ENCODE results near the gene NPY4R2. TPM values are rescaled to one million over a fixed set of nuclear protein-coding genes. Genes with fewer than 3 reads are reported as not detected.
"Not testable (repeated sequence)": the region's sequence is repeated elsewhere in the genome, so short reads cannot be mapped to it uniquely, and the experiment has no call there.

The NPY4R2 gene
- total RNA-seq: under 1 TPM in 1 of 4 donors, not detected in 3; 0.15 TPM

GRCh38 chr10:47918475-47918874 is at the start of gene NPY4R2:
Gene NPY4R2, plus strand, starts transcription at chr10:47918662. Its CDS starts 3,326 bp downstream, at chr10:47921988.
- H3K4me3 ChIP-seq, ATAC-seq: not testable (repeated sequence)

GRCh38 chr10:47870887-47871286 is 47.6 kb upstream of the NPY4R2 start:
- H3K27ac ChIP-seq, H3K36me3 ChIP-seq, H3K4me1 ChIP-seq, H3K27me3 ChIP-seq, H3K4me3 ChIP-seq, ATAC-seq, H3K9me3 ChIP-seq: not testable (repeated sequence)
- no CpG with 5 or more reads among the region's 8 CpGs for WGBS, 2 donors (ENCODE audit: low coverage in 1 of 2)

More at GRCh38 chr10:47918475-47918874, at the start of gene NPY4R2:
- no CpG with 5 or more reads among the region's 35 CpGs for WGBS, 2 donors (ENCODE audit: low coverage in 1 of 2)
- H3K27ac ChIP-seq, H3K36me3 ChIP-seq, H3K9me3 ChIP-seq, H3K4me1 ChIP-seq, H3K27me3 ChIP-seq: not testable (repeated sequence)

GRCh38 chr10:47871485-47872180 is 46.8 kb upstream of the NPY4R2 start:
- not testable (repeated sequence) for H3K4me3 ChIP-seq, H3K27me3 ChIP-seq, ATAC-seq, H3K9me3 ChIP-seq, H3K36me3 ChIP-seq, H3K27ac ChIP-seq, H3K4me1 ChIP-seq
- WGBS, 2 donors (ENCODE audit: low coverage in 1 of 2): 82% methylated on average over 3 of the region's 8 CpGs; no CpG with 5 or more reads in 1 of the 2 donors

GRCh38 chr10:47872236-47872635 is 46.2 kb upstream of the NPY4R2 start:
- not testable (repeated sequence) for H3K27me3 ChIP-seq, H3K27ac ChIP-seq, H3K36me3 ChIP-seq, H3K4me3 ChIP-seq, H3K4me1 ChIP-seq, H3K9me3 ChIP-seq, ATAC-seq
- WGBS, 2 donors (ENCODE audit: low coverage in 1 of 2): no CpG with 5 or more reads among the region's 5 CpGs

DNA sequence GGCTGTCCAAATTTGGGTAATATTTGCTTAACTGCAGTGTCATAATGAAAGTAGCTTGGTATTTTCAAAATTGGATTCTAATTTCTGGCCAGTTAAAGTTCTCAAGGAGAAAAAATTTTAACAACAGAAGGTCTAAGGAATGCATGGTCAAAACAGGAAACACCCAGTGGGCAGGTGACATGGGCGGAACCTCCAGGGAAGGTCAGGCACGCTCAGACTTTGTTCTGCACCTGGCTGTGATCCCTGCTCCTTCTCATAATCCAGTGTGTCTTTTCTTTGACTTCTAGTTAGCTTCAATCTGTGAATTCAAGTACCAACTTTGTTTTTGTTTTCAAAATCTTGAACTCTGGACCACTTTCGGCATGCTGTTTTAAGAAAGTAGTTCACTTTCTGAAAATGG is 34.2 kb upstream of the NPY4R2 start:
- not testable (repeated sequence) for H3K4me1 ChIP-seq, ATAC-seq, H3K27me3 ChIP-seq, H3K36me3 ChIP-seq, H3K27ac ChIP-seq, H3K4me3 ChIP-seq, H3K9me3 ChIP-seq
- no CpG with 5 or more reads among the region's 3 CpGs for WGBS, 2 donors (ENCODE audit: low coverage in 1 of 2)

DNA sequence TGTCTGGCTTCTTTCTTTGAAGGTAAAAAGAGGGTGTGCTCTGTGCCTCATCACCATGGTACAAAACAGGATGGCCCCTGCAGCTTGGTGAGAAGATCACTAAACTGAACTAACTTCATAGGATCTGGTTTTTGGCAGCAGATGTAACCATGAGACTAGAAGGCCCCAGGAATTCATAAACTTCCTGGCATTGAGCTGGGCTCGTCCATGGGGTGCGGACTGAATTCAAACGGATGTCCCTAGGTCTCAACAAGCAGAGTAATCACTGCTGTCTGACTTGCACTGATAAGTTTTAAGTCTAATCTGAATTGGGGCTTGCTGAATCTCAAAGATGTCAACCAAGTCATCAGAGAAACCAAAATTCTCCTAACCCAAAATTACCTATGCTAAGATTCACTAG is 33.5 kb upstream of the NPY4R2 start:
- H3K9me3 ChIP-seq, H3K4me3 ChIP-seq, H3K36me3 ChIP-seq, H3K27me3 ChIP-seq, ATAC-seq, H3K4me1 ChIP-seq, H3K27ac ChIP-seq: not testable (repeated sequence)
- no CpG with 5 or more reads among the region's 3 CpGs for whole genome bisulfite sequencing, 2 donors (ENCODE audit: low coverage in 1 of 2)

GRCh38 chr10:47886356-47886755 is 32.1 kb upstream of the NPY4R2 start:
- H3K9me3 ChIP-seq, H3K4me3 ChIP-seq, H3K36me3 ChIP-seq, H3K27ac ChIP-seq, H3K27me3 ChIP-seq, H3K4me1 ChIP-seq, ATAC-seq: not testable (repeated sequence)
- no CpG with 5 or more reads among the region's 2 CpGs for WGBS, 2 donors (ENCODE audit: low coverage in 1 of 2)

- WGBS, 2 donors (ENCODE audit: low coverage in 1 of 2): no CpG with 5 or more reads among the region's 4 CpGs
- not testable (repeated sequence) for H3K27me3 ChIP-seq
These were observed 31.6 kb upstream of the NPY4R2 start for GRCh38 chr10:47886827-47887226.

GRCh38 chr10:47890737-47891136 is 27.7 kb upstream of the NPY4R2 start:
- H3K27me3 ChIP-seq, H3K9me3 ChIP-seq, ATAC-seq, H3K4me1 ChIP-seq, H3K36me3 ChIP-seq, H3K4me3 ChIP-seq, H3K27ac ChIP-seq: not testable (repeated sequence)

More at GRCh38 chr10:47886827-47887226, 31.6 kb upstream of the NPY4R2 start:
- H3K9me3 ChIP-seq, H3K36me3 ChIP-seq, H3K27ac ChIP-seq, ATAC-seq, H3K4me1 ChIP-seq, H3K4me3 ChIP-seq: not testable (repeated sequence)

GRCh38 chr10:47892494-47893261 is 25.8 kb upstream of the NPY4R2 start:
- not testable (repeated sequence) for H3K27me3 ChIP-seq, H3K4me1 ChIP-seq, ATAC-seq, H3K36me3 ChIP-seq, H3K9me3 ChIP-seq, H3K4me3 ChIP-seq, H3K27ac ChIP-seq
- WGBS, 2 donors (ENCODE audit: low coverage in 1 of 2): no CpG with 5 or more reads among the region's 2 CpGs

GRCh38 chr10:47894571-47894970 is 23.9 kb upstream of the NPY4R2 start:
- WGBS, 2 donors (ENCODE audit: low coverage in 1 of 2): 82 to 100% methylated on average over 2 of the region's 2 CpGs
- not testable (repeated sequence) for H3K9me3 ChIP-seq, ATAC-seq, H3K36me3 ChIP-seq, H3K4me3 ChIP-seq, H3K27me3 ChIP-seq, H3K27ac ChIP-seq, H3K4me1 ChIP-seq

DNA sequence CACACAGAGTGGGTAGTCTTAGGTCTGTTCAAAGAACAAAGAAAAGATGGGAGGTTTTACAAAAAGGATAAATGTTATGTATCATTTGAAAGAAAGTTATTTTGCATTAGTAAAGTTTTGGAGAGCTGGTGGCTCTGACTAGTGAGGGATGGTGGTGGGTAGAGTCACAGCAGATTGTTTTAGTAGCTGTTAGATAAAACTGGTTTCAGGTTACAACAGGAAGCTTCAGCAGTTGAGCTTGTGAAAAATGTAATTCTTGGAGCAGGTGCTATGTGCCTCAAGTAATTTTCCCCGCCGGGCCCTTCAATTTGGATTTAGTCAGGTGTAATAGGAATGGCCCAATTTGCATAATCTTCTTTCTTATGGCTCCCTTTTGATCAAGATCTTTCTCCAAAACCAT is 20.6 kb upstream of the NPY4R2 start:
- H3K27ac ChIP-seq, H3K27me3 ChIP-seq, H3K4me3 ChIP-seq, H3K4me1 ChIP-seq, H3K9me3 ChIP-seq, H3K36me3 ChIP-seq, ATAC-seq: not testable (repeated sequence)
- no CpG with 5 or more reads among the region's 2 CpGs for WGBS, 2 donors (ENCODE audit: low coverage in 1 of 2)

- not testable (repeated sequence) for H3K27me3 ChIP-seq, H3K4me1 ChIP-seq, ATAC-seq, H3K36me3 ChIP-seq, H3K4me3 ChIP-seq, H3K27ac ChIP-seq, H3K9me3 ChIP-seq
- WGBS, 2 donors (ENCODE audit: low coverage in 1 of 2): no CpG with 5 or more reads among the region's 1 CpG
These were observed 9.1 kb upstream of the NPY4R2 start for GRCh38 chr10:47909333-47909732.

DNA sequence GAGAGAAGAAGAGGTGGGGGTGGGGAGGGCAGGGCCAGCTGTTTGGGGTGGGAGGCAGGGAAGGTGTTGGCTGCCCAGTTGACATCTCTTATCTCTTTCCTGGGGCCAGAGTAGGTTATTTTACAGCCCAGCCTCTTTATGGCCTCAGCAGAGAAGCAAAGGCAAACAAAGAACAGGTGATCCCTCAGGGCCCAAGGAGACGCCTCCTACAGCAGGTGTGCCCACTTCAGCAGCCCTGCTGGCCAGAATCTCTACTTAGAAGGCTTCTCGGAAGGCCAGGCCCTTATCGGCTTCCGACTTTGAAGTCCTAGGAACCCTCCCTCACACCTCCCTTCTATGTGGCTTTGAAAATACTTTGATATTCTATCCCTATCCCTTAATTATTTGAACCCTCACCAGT is 8.0 kb upstream of the NPY4R2 start:
- WGBS, 2 donors (ENCODE audit: low coverage in 1 of 2): no CpG with 5 or more reads among the region's 4 CpGs
- H3K4me1 ChIP-seq, H3K4me3 ChIP-seq, H3K27me3 ChIP-seq, ATAC-seq, H3K27ac ChIP-seq, H3K36me3 ChIP-seq, H3K9me3 ChIP-seq: not testable (repeated sequence)
